H1 (cell line): ENCODE results near the gene ASXL3. TPM values are rescaled to one million over a fixed set of nuclear protein-coding genes. Genes with fewer than 3 reads are reported as not detected.

Experiments used
- CTCF ChIA-PET: fragments of 300-600 bp; sonication (Branson Sonifier 250); formaldehyde crosslinking; loops from one replicate; lab custom pipeline; 2021; ENCODE audit not compliant: partially characterized antibody; lab: Charles Lee
- POLR2A ChIA-PET: fragments of 300-600 bp; sonication (Branson Sonifier 250); formaldehyde crosslinking; loops from one replicate; lab custom pipeline; 2021; ENCODE audit warnings: inconsistent platforms; ENCODE audit not compliant: partially characterized antibody; lab: Charles Lee
- DNase-seq, 2 experiments: peaks; one replicate each; pipeline versions ENCODE4 v3.0.0 to v3.0.0-alpha.2; 2010 to 2022; ENCODE audit warnings: low spot score in 2 of 2, low read depth in 1 of 2, mixed read lengths in 1 of 2
- FAIRE-seq: peaks from 2 replicates; lab custom pipeline; 2011; peaks lifted over from hg19 to GRCh38; lab: Jason Lieb, UNC
- H2AFZ ChIP-seq: 2 replicates; pipeline ENCODE4 v1.8.1; 2012; ENCODE audit warnings: low read length, inconsistent platforms
- H2AK5ac ChIP-seq: 2 replicates; pipeline ENCODE4 v1.6.1; 2013; ENCODE audit warnings: low read depth, low read length
- H2BK120ac ChIP-seq: replicated peaks from 2 replicates; pipeline ENCODE3; 2013; ENCODE audit warnings: low read depth, low read length, inconsistent platforms
- H2BK12ac ChIP-seq: 2 replicates; pipeline ENCODE4 v1.6.1; 2013; ENCODE audit warnings: low read depth, low read length
- H2BK15ac ChIP-seq: 2 replicates; pipeline ENCODE4 v1.6.1; 2013; ENCODE audit warnings: low read length
- H2BK20ac ChIP-seq: 2 replicates; pipeline ENCODE4 v1.6.1; 2013; ENCODE audit warnings: low read length
- H2BK5ac ChIP-seq: 2 replicates; pipeline ENCODE4 v1.6.1; 2013; ENCODE audit warnings: low read depth, low read length
- H3K14ac ChIP-seq: 2 replicates; pipeline ENCODE4 v1.6.1; 2013; ENCODE audit warnings: inconsistent platforms; ENCODE audit not compliant: insufficient read length
- H3K18ac ChIP-seq: 2 replicates; pipeline ENCODE4 v1.6.1; 2013; ENCODE audit warnings: low read length; ENCODE audit errors: extremely low read depth
- H3K23ac ChIP-seq: 2 replicates; pipeline ENCODE4 v1.6.1; 2013; ENCODE audit warnings: inconsistent platforms; ENCODE audit not compliant: insufficient read length
- H3K23me2 ChIP-seq: 2 replicates; pipeline ENCODE4 v1.6.1; 2013; ENCODE audit warnings: low read depth, low read length
- H3K27ac ChIP-seq: 2 replicates; pipeline ENCODE4 v1.6.1; 2011; ENCODE audit warnings: low read depth, low read length, inconsistent platforms
- H3K27me3 ChIP-seq, 4 experiments: replicated peaks in 1 of 4; 1 replicate in 1 of 4; 2 replicates in 3 of 4; pipeline versions ENCODE4 v1.6.1 to v1.8.1; 2011 to 2013; ENCODE audit warnings: low read length in 3 of 4, mild to moderate bottlenecking in 3 of 4, inconsistent platforms in 2 of 4, mixed read lengths in 2 of 4, moderate library complexity in 1 of 4; ENCODE audit not compliant: control insufficient read depth in 3 of 4, insufficient read depth in 3 of 4; ENCODE audit errors: extremely low read depth in 1 of 4
- H3K36me3 ChIP-seq, 4 experiments: 2 replicates each; pipeline versions ENCODE4 v1.6.1 to v1.8.1; 2011 to 2013; ENCODE audit warnings: mild to moderate bottlenecking in 4 of 4, low read length in 3 of 4, moderate library complexity in 2 of 4, control low read depth in 1 of 4, inconsistent platforms in 1 of 4; ENCODE audit not compliant: insufficient read depth in 4 of 4, control insufficient read depth in 2 of 4
- H3K4ac ChIP-seq: replicated peaks from 2 replicates; pipeline ENCODE3; 2013; ENCODE audit warnings: low read length, low read depth, mixed read lengths, inconsistent platforms; ENCODE audit not compliant: insufficient read length
- H3K4me1 ChIP-seq, 4 experiments: replicated peaks in 1 of 4; 1 replicate in 1 of 4; 2 replicates in 3 of 4; pipeline versions ENCODE4 v1.6.1 to v1.8.1; 2011 to 2013; ENCODE audit warnings: low read length in 3 of 4, inconsistent platforms in 2 of 4, mixed read lengths in 1 of 4; ENCODE audit not compliant: insufficient read depth in 4 of 4, control insufficient read depth in 3 of 4
- H3K4me2 ChIP-seq, 2 experiments: 2 replicates each; pipeline versions ENCODE4 v1.6.1 to v1.8.1; 2011 to 2013; ENCODE audit warnings: low read depth in 2 of 2, low read length in 2 of 2, control low read depth in 1 of 2, inconsistent platforms in 1 of 2, mild to moderate bottlenecking in 1 of 2; ENCODE audit not compliant: insufficient read depth in 1 of 2
- H3K4me3 ChIP-seq, 4 experiments: fragments of 200-600, 300-600 bp in 1 of 4; sonication (generic), shearing (Covaris generic), sonication (Bioruptor Twin) in 1 of 4; 2 replicates each; pipeline versions ENCODE4 v1.5.1 to v1.8.1; 2011 to 2016; ENCODE audit warnings: low read length in 4 of 4, low read depth in 3 of 4, control low read depth in 2 of 4, inconsistent platforms in 2 of 4, mild to moderate bottlenecking in 2 of 4, mixed read lengths in 1 of 4, moderate library complexity in 1 of 4; ENCODE audit not compliant: insufficient read depth in 2 of 4; ENCODE audit errors: extremely low read depth in 1 of 4
- H3K56ac ChIP-seq: replicated peaks from 2 replicates; pipeline ENCODE3; 2013; ENCODE audit warnings: low read depth, mild to moderate bottlenecking, mixed read lengths, low read length, inconsistent platforms; ENCODE audit not compliant: insufficient read length
- H3K79me1 ChIP-seq: 2 replicates; pipeline ENCODE4 v1.6.1; 2013; ENCODE audit warnings: low read depth, low read length, control low read depth
- H3K79me2 ChIP-seq, 2 experiments: 2 replicates each; pipeline versions ENCODE4 v1.6.1 to v1.8.1; 2012 to 2013; ENCODE audit warnings: low read length in 2 of 2, mild to moderate bottlenecking in 2 of 2, inconsistent platforms in 1 of 2; ENCODE audit not compliant: insufficient read depth in 2 of 2, control insufficient read depth in 1 of 2
- H3K9ac ChIP-seq, 4 experiments: replicated peaks in 1 of 4; 1 replicate in 1 of 4; 2 replicates in 3 of 4; pipeline versions ENCODE4 v1.6.1 to v1.8.1; 2011 to 2013; ENCODE audit warnings: low read depth in 3 of 4, low read length in 3 of 4, control low read depth in 2 of 4, mild to moderate bottlenecking in 2 of 4, moderate library complexity in 2 of 4, inconsistent platforms in 1 of 4; ENCODE audit errors: extremely low read depth in 1 of 4
- H3K9me3 ChIP-seq, 2 experiments: 2 replicates each; pipeline versions ENCODE4 v1.6.1 to v1.8.1; 2012 to 2013; ENCODE audit warnings: mild to moderate bottlenecking in 2 of 2, moderate library complexity in 2 of 2, control low read depth in 1 of 2, inconsistent platforms in 1 of 2, low read depth in 1 of 2, low read length in 1 of 2, mixed read lengths in 1 of 2; ENCODE audit not compliant: insufficient read depth in 2 of 2
- H4K20me1 ChIP-seq, 2 experiments: replicated peaks in 1 of 2; 2 replicates each; pipeline versions ENCODE3 to v1.8.1; 2011 to 2013; ENCODE audit warnings: inconsistent platforms in 2 of 2, low read length in 2 of 2, mild to moderate bottlenecking in 1 of 2; ENCODE audit not compliant: insufficient read depth in 2 of 2, control insufficient read depth in 1 of 2
- H4K5ac ChIP-seq: 2 replicates; pipeline ENCODE4 v1.6.1; 2013; ENCODE audit warnings: low read length, low read depth, mixed read lengths, inconsistent platforms; ENCODE audit not compliant: insufficient read length
- H4K8ac ChIP-seq: 2 replicates; pipeline ENCODE4 v1.8.0; 2013; ENCODE audit warnings: mild to moderate bottlenecking, moderate library complexity, low read length, inconsistent platforms; ENCODE audit not compliant: insufficient read depth; ENCODE audit errors: extremely low read depth
- H4K91ac ChIP-seq: replicated peaks from 2 replicates; pipeline ENCODE3; 2013; ENCODE audit warnings: low read length, mixed read lengths, inconsistent platforms; ENCODE audit not compliant: insufficient read length
- WGBS, 2 experiments: shearing (Covaris generic) in 1 of 2; methylation state at CpG; one replicate each; pipeline versions ENCODE4 v1.1.6 to v1.1.7; 2013 to 2015; ENCODE audit warnings: low lambda C conversion rate in 2 of 2, mixed read lengths in 2 of 2, inconsistent platforms in 1 of 2, low coverage in 1 of 2, missing lambda C conversion rate in 1 of 2; ENCODE audit not compliant: insufficient replicate concordance in 2 of 2, insufficient coverage in 1 of 2, insufficient read length in 1 of 2; ENCODE audit errors: extremely low coverage in 1 of 2, missing lambda C conversion rate in 1 of 2; 5-methylcytosine and 5-hydroxymethylcytosine counted together
- polyA plus RNA-seq, 7 experiments: library from polyadenylated mRNA; depleted of rRNA in 3 of 7; stranded (reverse) in 5 of 7; unstranded in 2 of 7; fragments of >200 nt in 5 of 7; fragments of 200-250 nt in 2 of 7; gene quantifications; 1 replicate in 5 of 7; 2 replicates in 1 of 7; 4 replicates in 1 of 7; pipeline versions ENCODE4 v1.2.1 to v1.2.3, GENCODE V29; 2011 to 2013; ENCODE audit warnings: missing spikeins in 2 of 7, mixed read lengths in 2 of 7
- total RNA-seq: library from RNA; stranded (reverse); fragmentation: NEBNext Ultra II Directional; extraction: Animal tissue kit (Norgen Biotek cat#: 25700); gene quantifications from 2 replicates; pipeline ENCODE4 v1.2.1, GENCODE V29; 2021
- TF ChIP-seq, protein P1 (sequence below), 3 experiments: IDR thresholded peaks; 1 replicate in 2 of 3; 2 replicates in 1 of 3; pipeline versions ENCODE4 v1.5.1 to v1.6.1; 2011; ENCODE audit warnings: low read length in 3 of 3, mild to moderate bottlenecking in 3 of 3, inconsistent platforms in 2 of 3, low read depth in 1 of 3, moderate library complexity in 1 of 3; ENCODE audit not compliant: insufficient read depth in 1 of 3; ENCODE audit errors: control extremely low read depth in 1 of 3

The ASXL3 gene
- total and polyA plus RNA-seq, 2 of the 8 experiments (the other 6 are each of a cell fraction or from before 2014, with no cell fraction given): 0.08 to 1.3 TPM

DNA sequence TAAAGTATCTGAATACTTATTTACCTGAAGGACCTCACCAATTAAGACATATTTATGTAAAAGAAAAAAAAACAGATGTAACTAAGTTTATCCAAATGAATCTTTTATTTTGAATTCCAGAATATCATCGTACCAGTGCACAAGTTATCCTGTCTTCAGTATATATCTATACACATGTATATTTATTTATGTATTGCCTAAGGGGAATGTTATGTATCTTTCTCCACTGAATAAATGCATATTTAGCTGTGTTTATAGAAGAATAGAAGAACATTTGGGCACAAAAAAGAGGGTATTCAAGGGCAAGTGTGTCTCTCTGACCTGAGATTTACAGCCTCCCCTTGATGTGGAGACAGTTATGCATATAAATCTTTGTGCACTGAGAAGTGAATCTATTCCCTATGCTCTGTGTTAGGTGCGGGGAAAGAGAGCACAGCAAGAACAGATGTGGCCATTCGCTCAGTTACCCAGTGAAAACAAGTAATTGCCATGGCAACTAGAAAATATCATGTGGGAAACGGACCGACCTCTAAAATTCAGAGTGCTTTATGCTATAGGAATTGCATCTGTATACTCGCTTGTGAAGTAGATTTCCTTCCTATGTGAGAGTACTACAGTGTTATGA is 39.5 kb upstream of the ASXL3 start:
- H4K20me1 ChIP-seq: no peaks in the 10 kb centered on the region
- ChIA-PET POLR2A (no interaction called here), CTCF (no interaction called here)
- no peaks in the 10 kb centered on the region for H3K9me3 ChIP-seq
- H3K9ac ChIP-seq: no peak overlapping the region
- H3K4me2 ChIP-seq: no peak overlapping the region
- H4K5ac ChIP-seq: no peak overlapping the region
- no peaks in the 10 kb centered on the region for H3K4me1 ChIP-seq
- no peak overlapping the region for H2AK5ac ChIP-seq
- no peak overlapping the region for H3K4me3 ChIP-seq
- 87% methylated on average over 6 of the region's 6 CpGs; no CpG with 5 or more reads in 1 of the 2 experiments for WGBS, 2 experiments
- H3K27ac ChIP-seq: no peak overlapping the region
- no peaks in the 10 kb centered on the region for H3K27me3 ChIP-seq
- no peak overlapping the region for H2BK12ac ChIP-seq
- no peak overlapping the region for H3K23ac ChIP-seq
- DNase-seq (no peak), FAIRE-seq (no peak)
- H2BK15ac ChIP-seq: no peak overlapping the region
- H4K8ac ChIP-seq: no peak overlapping the region
- H3K36me3 ChIP-seq: peaks cover 0 to 2% (median 0%) of the 10 kb centered on the region in 4 experiments; a peak in 1 of 8 replicates
- no peak overlapping the region for H2BK120ac ChIP-seq
- H2BK20ac ChIP-seq: no peak overlapping the region
- H4K91ac ChIP-seq: no peak overlapping the region
- no peak overlapping the region for H2BK5ac ChIP-seq
- H3K23me2 ChIP-seq: no peaks in the 10 kb centered on the region
- H3K14ac ChIP-seq: no peak overlapping the region
- H2AFZ ChIP-seq: no peak overlapping the region
- no peak overlapping the region for H3K4ac ChIP-seq
- no peaks in the 10 kb centered on the region for H3K79me1 ChIP-seq
- no peak overlapping the region for H3K18ac ChIP-seq
- no peaks in the 10 kb centered on the region for H3K79me2 ChIP-seq
- no peak overlapping the region for H3K56ac ChIP-seq
- TF ChIP-seq, protein P1, sequence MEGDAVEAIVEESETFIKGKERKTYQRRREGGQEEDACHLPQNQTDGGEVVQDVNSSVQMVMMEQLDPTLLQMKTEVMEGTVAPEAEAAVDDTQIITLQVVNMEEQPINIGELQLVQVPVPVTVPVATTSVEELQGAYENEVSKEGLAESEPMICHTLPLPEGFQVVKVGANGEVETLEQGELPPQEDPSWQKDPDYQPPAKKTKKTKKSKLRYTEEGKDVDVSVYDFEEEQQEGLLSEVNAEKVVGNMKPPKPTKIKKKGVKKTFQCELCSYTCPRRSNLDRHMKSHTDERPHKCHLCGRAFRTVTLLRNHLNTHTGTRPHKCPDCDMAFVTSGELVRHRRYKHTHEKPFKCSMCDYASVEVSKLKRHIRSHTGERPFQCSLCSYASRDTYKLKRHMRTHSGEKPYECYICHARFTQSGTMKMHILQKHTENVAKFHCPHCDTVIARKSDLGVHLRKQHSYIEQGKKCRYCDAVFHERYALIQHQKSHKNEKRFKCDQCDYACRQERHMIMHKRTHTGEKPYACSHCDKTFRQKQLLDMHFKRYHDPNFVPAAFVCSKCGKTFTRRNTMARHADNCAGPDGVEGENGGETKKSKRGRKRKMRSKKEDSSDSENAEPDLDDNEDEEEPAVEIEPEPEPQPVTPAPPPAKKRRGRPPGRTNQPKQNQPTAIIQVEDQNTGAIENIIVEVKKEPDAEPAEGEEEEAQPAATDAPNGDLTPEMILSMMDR (IDR thresholded peaks at IDR 0.05; ENCODE audit: control extremely low read depth in 1 of 3, insufficient read depth in 1 of 3, low read depth in 1 of 3, low read length in 3 of 3): no peak
